ENCODE measurements around the gene ADAMTS9.

Gene ADAMTS9

GRCh38 chr3:64571982-64572381, 115.8 kb downstream of the ADAMTS9 start:
- Histone ChIP-seq H4K91ac (ENCODE audit: low read length) (no peak overlapping the region), H2AK5ac (ENCODE audit: low read length, severe bottlenecking) (no peak overlapping the region), H3K4me2 (ENCODE audit: low read length, poor library complexity, severe bottlenecking) (no peak overlapping the region), H3K27ac (ENCODE audit: low read length, poor library complexity, severe bottlenecking) (no peak overlapping the region), H2BK120ac (ENCODE audit: low read depth, low read length) (no peak overlapping the region), H2BK15ac (ENCODE audit: low read depth, poor library complexity, severe bottlenecking) (no peak overlapping the region), H3K4ac (ENCODE audit: low read depth in 1 of 2, low read length in 2 of 2) (no peak overlapping the region), H3K18ac (ENCODE audit: low read depth in 1 of 2, low read length in 2 of 2) (no peak overlapping the region), H3K4me3 (ENCODE audit: insufficient read depth in 1 of 2, low read depth in 1 of 2, low read length in 2 of 2) (no peak overlapping the region), H3K23ac (ENCODE audit: low read length in 2 of 2) (no peak overlapping the region), H4K8ac (ENCODE audit: low read length) (no peak overlapping the region), H2BK12ac (ENCODE audit: low read length in 2 of 2) (no peak overlapping the region), H3K9me3 (ENCODE audit: control insufficient read depth, low read length) (no peaks in the 10 kb centered on the region), H2BK5ac (ENCODE audit: low read depth, low read length, poor library complexity, severe bottlenecking) (no peak overlapping the region), H3K4me1 (ENCODE audit: control insufficient read depth, insufficient read depth, low read depth, low read length) (no peaks in the 10 kb centered on the region), H3K14ac (ENCODE audit: low read length in 2 of 2) (no peak overlapping the region), H3K9ac (ENCODE audit: low read length) (no peak overlapping the region), H3K27me3 (ENCODE audit: control insufficient read depth in 1 of 2, insufficient read depth in 1 of 2, low read length in 2 of 2) (peaks cover 0 to 4% of the 10 kb centered on the region in 2 experiments), H3K36me3 (ENCODE audit: control insufficient read depth in 1 of 2, insufficient read depth in 2 of 2, low read depth in 1 of 2, low read length in 2 of 2) (no peaks in the 10 kb centered on the region), H3K79me1 (replicated peaks; ENCODE audit: low read length, poor library complexity, severe bottlenecking) (no peaks in the 10 kb centered on the region), H2AFZ (ENCODE audit: low read depth, low read length) (no peak overlapping the region)
- WGBS, result 97% methylated on average over 1 of the region's 1 CpG
- DNase-seq, result no peak

- no peak for DNase-seq
- Histone ChIP-seq H3K9ac (ENCODE audit: low read length) (no peak overlapping the region), H3K18ac (ENCODE audit: low read depth in 1 of 2, low read length in 2 of 2) (no peak overlapping the region), H3K79me1 (replicated peaks; ENCODE audit: low read length, poor library complexity, severe bottlenecking) (no peaks in the 10 kb centered on the region), H3K14ac (ENCODE audit: low read length in 2 of 2) (no peak overlapping the region), H3K27me3 (ENCODE audit: control insufficient read depth in 1 of 2, insufficient read depth in 1 of 2, low read length in 2 of 2) (no peaks in the 10 kb centered on the region), H2BK15ac (ENCODE audit: low read depth, poor library complexity, severe bottlenecking) (no peak overlapping the region), H3K4me1 (ENCODE audit: control insufficient read depth, insufficient read depth, low read depth, low read length) (no peaks in the 10 kb centered on the region), H2BK120ac (ENCODE audit: low read depth, low read length) (no peak overlapping the region), H2BK5ac (ENCODE audit: low read depth, low read length, poor library complexity, severe bottlenecking) (no peak overlapping the region), H3K23ac (ENCODE audit: low read length in 2 of 2) (no peak overlapping the region), H3K4me2 (ENCODE audit: low read length, poor library complexity, severe bottlenecking) (no peak overlapping the region), H2AK5ac (ENCODE audit: low read length, severe bottlenecking) (no peak overlapping the region), H3K36me3 (ENCODE audit: control insufficient read depth in 1 of 2, insufficient read depth in 2 of 2, low read depth in 1 of 2, low read length in 2 of 2) (no peaks in the 10 kb centered on the region), H4K8ac (ENCODE audit: low read length) (no peak overlapping the region), H4K91ac (ENCODE audit: low read length) (no peak overlapping the region), H3K9me3 (ENCODE audit: control insufficient read depth, low read length) (no peaks in the 10 kb centered on the region), H3K4ac (ENCODE audit: low read depth in 1 of 2, low read length in 2 of 2) (no peak overlapping the region), H2AFZ (ENCODE audit: low read depth, low read length) (no peak overlapping the region), H3K27ac (ENCODE audit: low read length, poor library complexity, severe bottlenecking) (no peak overlapping the region), H3K4me3 (ENCODE audit: insufficient read depth in 1 of 2, low read depth in 1 of 2, low read length in 2 of 2) (no peak overlapping the region), H2BK12ac (ENCODE audit: low read length in 2 of 2) (no peak overlapping the region)
- WGBS, result 95% methylated on average over 4 of the region's 5 CpGs
Measured at GRCh38 chr3:64568895-64569517, 118.8 kb downstream of the ADAMTS9 start.

- DNase-seq, result no peak
- Histone ChIP-seq H3K79me1 (replicated peaks; ENCODE audit: low read length, poor library complexity, severe bottlenecking) (no peaks in the 10 kb centered on the region), H3K36me3 (ENCODE audit: control insufficient read depth in 1 of 2, insufficient read depth in 2 of 2, low read depth in 1 of 2, low read length in 2 of 2) (no peaks in the 10 kb centered on the region), H3K9ac (ENCODE audit: low read length) (no peak overlapping the region), H3K27ac (ENCODE audit: low read length, poor library complexity, severe bottlenecking) (no peak overlapping the region), H4K8ac (ENCODE audit: low read length) (no peak overlapping the region), H2AFZ (ENCODE audit: low read depth, low read length) (no peak overlapping the region), H3K4ac (ENCODE audit: low read depth in 1 of 2, low read length in 2 of 2) (no peak overlapping the region), H2BK120ac (ENCODE audit: low read depth, low read length) (no peak overlapping the region), H3K4me2 (ENCODE audit: low read length, poor library complexity, severe bottlenecking) (no peak overlapping the region), H3K27me3 (ENCODE audit: control insufficient read depth in 1 of 2, insufficient read depth in 1 of 2, low read length in 2 of 2) (peaks cover 0 to 4% of the 10 kb centered on the region in 2 experiments), H3K4me1 (ENCODE audit: control insufficient read depth, insufficient read depth, low read depth, low read length) (no peaks in the 10 kb centered on the region), H3K23ac (ENCODE audit: low read length in 2 of 2) (no peak overlapping the region), H2BK5ac (ENCODE audit: low read depth, low read length, poor library complexity, severe bottlenecking) (no peak overlapping the region), H2AK5ac (ENCODE audit: low read length, severe bottlenecking) (no peak overlapping the region), H4K91ac (ENCODE audit: low read length) (no peak overlapping the region), H3K18ac (ENCODE audit: low read depth in 1 of 2, low read length in 2 of 2) (no peak overlapping the region), H2BK12ac (ENCODE audit: low read length in 2 of 2) (no peak overlapping the region), H3K4me3 (ENCODE audit: insufficient read depth in 1 of 2, low read depth in 1 of 2, low read length in 2 of 2) (no peak overlapping the region), H2BK15ac (ENCODE audit: low read depth, poor library complexity, severe bottlenecking) (no peak overlapping the region), H3K9me3 (ENCODE audit: control insufficient read depth, low read length) (no peaks in the 10 kb centered on the region), H3K14ac (ENCODE audit: low read length in 2 of 2) (no peak overlapping the region)
- WGBS, result 96% methylated on average over 2 of the region's 3 CpGs
Measured at GRCh38 chr3:64566859-64567258, 120.9 kb downstream of the ADAMTS9 start.

GRCh38 chr3:64563751-64564150, 124.0 kb downstream of the ADAMTS9 start:
- H3K4me3 ChIP-seq (ENCODE audit: insufficient read depth in 1 of 2, low read depth in 1 of 2, low read length in 2 of 2), result no peak overlapping the region
- H3K18ac ChIP-seq (ENCODE audit: low read depth in 1 of 2, low read length in 2 of 2), result no peak overlapping the region
- H2BK120ac ChIP-seq (ENCODE audit: low read depth, low read length), result no peak overlapping the region
- H3K4me1 ChIP-seq (ENCODE audit: control insufficient read depth, insufficient read depth, low read depth, low read length), result no peaks in the 10 kb centered on the region
- H2BK5ac ChIP-seq (ENCODE audit: low read depth, low read length, poor library complexity, severe bottlenecking), result no peak overlapping the region
- H4K8ac ChIP-seq (ENCODE audit: low read length), result no peak overlapping the region
- no peak overlapping the region for H2AFZ ChIP-seq (ENCODE audit: low read depth, low read length)
- H3K36me3 ChIP-seq (ENCODE audit: control insufficient read depth in 1 of 2, insufficient read depth in 2 of 2, low read depth in 1 of 2, low read length in 2 of 2), result peaks cover 0 to 3% of the 10 kb centered on the region in 2 experiments
- no peak overlapping the region for H2AK5ac ChIP-seq (ENCODE audit: low read length, severe bottlenecking)
- no peaks in the 10 kb centered on the region for H3K9me3 ChIP-seq (ENCODE audit: control insufficient read depth, low read length)
- peaks cover 0 to 11% of the 10 kb centered on the region in 2 experiments for H3K27me3 ChIP-seq (ENCODE audit: control insufficient read depth in 1 of 2, insufficient read depth in 1 of 2, low read length in 2 of 2)
- H3K27ac ChIP-seq (ENCODE audit: low read length, poor library complexity, severe bottlenecking), result no peak overlapping the region
- H3K23ac ChIP-seq (ENCODE audit: low read length in 2 of 2), result no peak overlapping the region
- no peak overlapping the region for H2BK12ac ChIP-seq (ENCODE audit: low read length in 2 of 2)
- H3K4ac ChIP-seq (ENCODE audit: low read depth in 1 of 2, low read length in 2 of 2), result no peak overlapping the region
- H3K9ac ChIP-seq (ENCODE audit: low read length), result no peak overlapping the region
- 94% methylated on average over 2 of the region's 3 CpGs for WGBS
- H3K79me1 ChIP-seq (replicated peaks; ENCODE audit: low read length, poor library complexity, severe bottlenecking), result no peaks in the 10 kb centered on the region
- no peak overlapping the region for H2BK15ac ChIP-seq (ENCODE audit: low read depth, poor library complexity, severe bottlenecking)
- no peak overlapping the region for H3K4me2 ChIP-seq (ENCODE audit: low read length, poor library complexity, severe bottlenecking)
- H4K91ac ChIP-seq (ENCODE audit: low read length), result no peak overlapping the region
- no peak for DNase-seq
- H3K14ac ChIP-seq (ENCODE audit: low read length in 2 of 2), result no peak overlapping the region
